Measurements from ENCODE around the gene SLC45A3.
"Not testable (repeated sequence)": the region's sequence is repeated elsewhere in the genome, so short reads cannot be mapped to it uniquely, and the experiment has no call there.

SLC45A3 gene, protein sequence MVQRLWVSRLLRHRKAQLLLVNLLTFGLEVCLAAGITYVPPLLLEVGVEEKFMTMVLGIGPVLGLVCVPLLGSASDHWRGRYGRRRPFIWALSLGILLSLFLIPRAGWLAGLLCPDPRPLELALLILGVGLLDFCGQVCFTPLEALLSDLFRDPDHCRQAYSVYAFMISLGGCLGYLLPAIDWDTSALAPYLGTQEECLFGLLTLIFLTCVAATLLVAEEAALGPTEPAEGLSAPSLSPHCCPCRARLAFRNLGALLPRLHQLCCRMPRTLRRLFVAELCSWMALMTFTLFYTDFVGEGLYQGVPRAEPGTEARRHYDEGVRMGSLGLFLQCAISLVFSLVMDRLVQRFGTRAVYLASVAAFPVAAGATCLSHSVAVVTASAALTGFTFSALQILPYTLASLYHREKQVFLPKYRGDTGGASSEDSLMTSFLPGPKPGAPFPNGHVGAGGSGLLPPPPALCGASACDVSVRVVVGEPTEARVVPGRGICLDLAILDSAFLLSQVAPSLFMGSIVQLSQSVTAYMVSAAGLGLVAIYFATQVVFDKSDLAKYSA

DNA sequence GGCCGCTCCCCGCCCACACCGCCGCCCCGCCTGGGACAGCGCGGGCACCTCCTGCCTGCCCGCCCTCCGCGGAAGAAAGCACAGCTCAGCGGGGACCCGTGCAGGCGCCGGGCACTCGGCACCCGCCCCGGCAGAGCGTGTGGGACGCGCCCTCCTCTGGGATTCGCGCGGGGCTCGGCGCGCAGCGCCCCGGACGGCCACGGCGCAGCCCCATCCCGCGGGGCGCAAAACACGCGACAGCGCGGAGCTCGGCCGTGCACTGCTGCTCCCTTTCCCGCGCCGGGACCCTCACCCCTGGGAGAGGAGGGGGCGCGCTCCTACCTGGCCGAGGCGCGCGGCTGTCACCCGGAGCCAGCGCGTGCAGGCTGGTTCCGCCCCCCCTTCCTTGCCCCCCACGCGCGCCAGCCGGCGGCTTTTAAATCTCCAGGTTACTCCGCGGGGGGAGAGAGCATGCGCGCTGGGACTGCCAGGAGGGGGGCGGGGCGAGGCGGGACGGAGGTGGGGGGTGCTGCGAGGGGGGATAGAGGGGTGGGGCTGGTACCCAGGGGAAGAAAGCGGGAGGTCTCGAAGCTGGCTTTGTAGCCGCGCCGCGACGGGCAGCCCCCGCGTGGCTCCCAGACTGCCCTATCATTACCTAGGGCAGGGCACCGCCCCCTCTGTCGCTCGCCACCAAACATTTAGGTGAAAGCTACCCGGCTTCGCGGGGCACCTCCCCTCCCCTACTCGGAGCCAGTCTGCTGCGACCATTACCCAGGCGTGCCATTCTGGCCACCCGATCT lies at the start of gene SLC45A3:
Gene SLC45A3 (minus strand): TSS at position 437 of the 779 bp plus-strand sequence. CDS start 15,853 bp downstream, outside the sequence.
- DNase-seq (ENCODE audit: low read depth) = peak; percentile 7

DNA sequence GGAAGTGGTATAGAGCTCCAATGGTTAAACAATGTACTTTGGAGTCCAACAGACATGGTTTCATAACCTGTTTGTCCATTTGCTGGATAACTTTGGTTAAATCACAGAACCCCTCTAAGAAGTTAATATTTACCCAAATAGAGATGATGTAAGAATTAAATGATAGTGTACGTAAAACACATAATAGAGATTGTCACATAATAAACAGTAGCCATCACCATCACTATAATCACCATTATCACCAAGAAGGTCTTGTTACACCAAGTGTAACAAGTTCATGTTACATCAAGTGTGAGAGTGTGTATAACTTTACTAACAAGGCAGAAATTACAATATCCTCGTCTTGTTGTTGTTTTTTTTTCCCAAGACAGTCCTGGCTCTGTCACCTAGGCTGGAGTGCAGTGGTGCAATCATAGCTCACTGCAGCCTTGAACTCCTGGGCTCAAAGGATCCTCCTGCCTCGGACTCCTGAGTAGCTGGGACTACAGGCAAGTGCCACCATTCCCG lies 46.4 kb upstream of the SLC45A3 start:
- DNase-seq (ENCODE audit: low read depth) = no peak

DNA sequence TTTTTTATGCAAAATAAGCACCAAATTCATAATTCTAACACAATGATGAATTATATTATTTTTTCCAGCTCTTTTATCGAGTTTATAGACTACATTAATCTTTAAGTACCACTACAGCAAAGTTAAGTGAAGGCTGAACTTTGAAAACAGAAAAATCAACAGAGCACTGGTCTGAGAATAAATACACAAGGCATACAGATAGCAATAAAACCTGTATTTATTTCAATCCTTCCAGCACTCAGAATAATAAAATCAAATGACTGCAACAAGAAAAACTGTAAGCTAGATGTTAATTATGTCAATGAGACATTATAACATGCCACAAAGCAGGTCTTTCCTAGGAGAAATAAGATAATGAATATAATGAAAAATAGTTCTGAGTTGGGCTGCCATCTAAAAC lies 45.2 kb upstream of the SLC45A3 start:
- DNase-seq (ENCODE audit: low read depth) = no peak

DNA sequence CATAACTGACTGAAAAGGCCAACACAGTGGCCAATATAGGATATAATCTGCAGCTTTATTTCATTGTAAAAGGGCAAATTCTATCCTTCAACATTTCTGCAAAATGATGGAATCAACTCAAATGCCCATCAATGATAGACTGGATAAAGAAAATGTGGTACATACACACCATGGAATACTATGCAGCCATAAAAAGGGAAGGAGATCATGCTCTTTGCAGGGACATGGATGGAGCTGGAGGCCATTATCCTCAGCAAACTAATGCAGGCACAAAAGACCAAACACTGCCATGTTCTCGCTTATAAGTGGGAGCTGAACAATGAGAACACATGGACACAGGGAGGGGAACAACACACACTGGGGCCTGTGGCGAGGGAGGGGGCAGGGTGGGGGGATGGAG lies 40.4 kb upstream of the SLC45A3 start:
- DNase-seq (ENCODE audit: low read depth) = not testable (repeated sequence)

DNA sequence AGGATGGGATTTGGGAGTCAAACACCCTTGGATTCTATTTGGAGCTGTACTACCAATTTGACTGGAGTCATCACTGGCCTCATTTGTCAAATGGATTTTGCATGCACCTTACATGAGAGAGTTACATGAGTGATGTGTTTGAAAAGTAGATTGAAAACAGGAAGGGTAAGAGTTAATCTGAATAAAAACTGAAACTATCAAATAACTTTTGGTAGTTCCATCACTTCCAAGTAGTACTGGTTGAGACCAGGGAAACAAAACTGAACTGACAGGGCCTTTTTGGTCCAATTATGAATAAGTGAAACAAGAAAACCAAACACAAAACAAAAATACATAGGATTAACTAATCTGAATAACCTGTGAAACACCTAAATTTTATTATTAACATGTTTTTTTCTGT lies 39.5 kb upstream of the SLC45A3 start:
- no peak for DNase-seq (ENCODE audit: low read depth)

DNA sequence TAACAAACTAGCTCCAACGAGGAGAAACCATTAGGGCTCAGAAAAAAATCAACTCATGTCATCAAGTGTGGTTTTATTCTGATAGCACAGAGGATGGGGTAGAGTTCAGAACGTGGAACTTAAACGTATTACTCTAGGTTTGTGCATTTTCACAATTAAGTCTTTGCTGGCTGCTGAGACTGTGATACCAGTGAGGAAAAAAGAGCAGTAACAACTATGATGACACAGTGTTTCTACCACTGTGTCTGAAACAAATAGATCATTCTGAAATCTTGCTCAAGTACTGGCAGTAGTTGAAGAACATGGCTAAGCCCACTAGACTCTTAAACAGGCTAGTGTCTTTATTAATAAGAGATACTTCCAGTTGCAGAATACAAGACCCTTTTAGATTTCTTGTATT lies 38.7 kb upstream of the SLC45A3 start:
- DNase-seq (ENCODE audit: low read depth) = no peak

DNA sequence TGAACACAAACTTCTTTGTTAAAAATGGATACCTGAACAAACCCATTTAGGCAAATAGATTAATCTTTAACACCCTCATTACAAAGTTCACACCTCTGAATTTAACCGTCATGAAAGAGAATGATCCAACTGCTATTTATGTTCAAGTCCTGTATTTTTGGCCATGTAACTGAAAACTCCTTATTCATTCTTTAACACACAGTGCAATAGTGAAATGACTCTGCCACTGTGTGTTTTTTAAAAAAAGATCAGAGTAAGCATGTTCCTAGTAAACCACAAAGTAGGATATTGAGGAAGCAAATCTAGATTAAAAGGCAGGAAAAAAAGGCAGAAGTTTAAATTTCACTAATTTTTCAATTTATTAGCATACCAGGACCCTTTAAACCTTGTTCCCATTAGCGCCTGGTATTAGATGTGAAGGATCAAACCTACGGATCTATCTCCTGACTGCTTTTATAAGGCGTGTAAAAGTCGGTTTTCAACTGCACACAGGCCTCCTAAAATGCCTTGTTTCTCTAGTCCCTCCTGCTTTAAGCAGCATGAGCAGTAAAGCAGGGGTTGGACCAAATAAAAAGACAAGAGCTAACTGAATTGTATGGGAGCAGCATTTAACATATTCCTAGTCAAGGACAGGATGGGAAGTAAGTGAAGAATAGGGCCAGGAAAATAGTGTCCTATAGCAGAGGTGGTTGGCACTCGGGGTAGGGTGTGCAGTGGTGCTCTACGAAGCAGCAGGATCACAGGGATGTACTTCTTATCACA lies 36.2 kb upstream of the SLC45A3 start:
- DNase-seq (ENCODE audit: low read depth) = no peak

DNA sequence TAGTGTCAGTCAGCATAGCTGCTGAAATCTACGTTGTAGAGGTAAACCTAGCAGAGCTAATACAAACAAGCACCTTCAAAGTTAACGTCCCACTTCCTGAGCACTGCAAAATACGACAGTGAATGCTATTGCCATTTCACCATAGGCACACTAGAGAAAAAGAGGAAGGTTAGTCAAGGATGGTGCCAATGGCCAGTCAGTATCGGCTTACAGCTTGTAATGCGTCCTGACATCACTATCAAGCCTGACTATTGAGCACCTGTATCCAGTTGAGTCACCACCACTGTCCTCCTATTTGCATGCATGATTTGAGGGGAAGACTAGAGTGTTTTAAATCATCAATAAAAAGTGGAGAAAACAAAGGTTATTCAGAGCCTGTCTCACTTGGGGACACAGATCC lies 35.3 kb upstream of the SLC45A3 start:
- DNase-seq (ENCODE audit: low read depth) = no peak

DNA sequence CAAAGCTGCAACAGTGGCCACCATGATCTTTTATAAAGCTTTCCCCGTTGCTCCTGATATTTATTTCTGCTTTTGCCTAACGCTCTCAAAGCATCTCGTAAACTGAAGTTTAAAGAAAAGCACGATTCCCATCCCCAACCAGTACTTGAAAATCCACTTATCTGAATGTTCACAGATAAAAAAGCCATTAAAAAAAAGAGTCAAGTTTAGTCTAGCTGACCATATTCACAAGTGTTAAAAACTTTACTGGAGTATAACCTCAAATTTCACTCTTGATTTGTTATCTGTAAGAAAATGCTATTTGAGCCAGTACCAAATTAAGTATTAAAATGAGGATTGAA lies 34.6 kb upstream of the SLC45A3 start:
- DNase-seq (ENCODE audit: low read depth) = no peak

DNA sequence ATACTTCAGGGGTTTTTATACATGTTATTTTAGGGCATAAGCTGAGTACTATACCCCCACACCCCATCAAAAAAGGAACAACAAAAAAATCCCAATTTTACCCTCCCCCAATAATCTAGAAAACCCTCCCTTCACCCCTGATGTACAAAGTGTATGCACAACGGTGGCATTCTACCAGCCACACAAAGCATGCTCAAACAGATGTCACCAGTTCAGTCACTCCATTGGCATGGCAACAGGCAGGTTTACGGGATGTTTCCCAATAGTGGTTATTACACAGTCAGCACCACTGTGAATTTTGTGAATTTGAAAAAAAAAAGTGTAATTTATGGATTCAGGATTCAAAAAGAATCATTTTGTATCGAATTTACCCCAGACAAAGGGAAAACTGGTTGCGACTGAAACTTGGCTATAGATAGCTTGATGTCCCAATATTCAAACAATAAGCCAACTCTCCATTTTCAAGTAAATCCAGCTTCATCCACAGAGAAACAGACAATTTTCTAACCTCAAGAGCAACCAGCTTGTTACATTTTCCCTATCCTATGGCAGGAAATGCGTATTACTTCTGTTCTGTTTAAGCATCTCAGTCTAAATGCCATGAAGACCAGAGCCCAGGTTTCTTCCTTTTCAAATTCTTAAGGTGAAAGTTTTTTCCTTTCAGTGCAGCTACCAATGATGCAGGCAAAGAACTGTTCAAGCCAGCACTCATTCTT lies 34.0 kb upstream of the SLC45A3 start:
- DNase-seq (ENCODE audit: low read depth) = no peak

DNA sequence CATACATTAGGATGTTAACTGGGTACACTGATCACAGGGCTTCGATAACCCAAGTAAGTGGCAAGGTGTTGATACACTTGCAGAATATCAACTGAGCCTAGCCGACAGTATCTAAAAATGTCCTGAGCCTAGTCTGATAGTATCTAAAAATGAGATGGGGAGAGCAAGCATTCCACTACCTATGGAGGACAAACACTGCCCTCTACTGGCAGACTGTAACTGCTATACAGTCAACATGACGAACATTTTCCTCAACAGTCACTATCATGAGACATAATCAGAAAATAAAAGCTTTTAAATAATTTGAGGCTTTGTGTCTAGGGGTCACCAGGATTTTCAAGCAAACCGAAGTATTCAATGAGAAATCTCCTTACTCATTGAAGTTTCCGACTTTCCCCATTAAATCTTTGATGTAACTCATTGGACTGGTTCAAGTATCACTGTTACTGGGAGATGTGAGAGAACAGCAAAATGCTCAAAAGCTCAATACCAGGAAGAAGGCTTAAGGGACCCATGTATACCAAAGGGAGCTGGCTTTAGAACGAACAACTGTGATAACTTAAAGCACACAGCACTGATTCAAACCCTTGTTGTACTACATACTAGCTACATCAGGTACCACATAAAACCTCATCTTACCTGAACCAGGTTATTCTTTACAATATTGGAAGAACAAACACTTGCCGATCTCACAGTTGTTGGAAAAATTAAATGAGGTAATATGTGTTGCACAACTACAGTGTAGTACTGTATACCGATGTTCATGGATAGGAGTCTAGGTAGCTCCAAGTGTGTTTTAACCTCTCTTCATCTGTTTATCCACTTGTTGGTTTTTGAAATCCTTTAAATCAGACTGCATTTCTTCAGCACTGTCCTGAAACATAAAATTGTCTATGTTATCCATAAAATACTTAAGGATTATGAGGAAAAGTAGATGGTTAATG lies 31.1 kb upstream of the SLC45A3 start:
- DNase-seq (ENCODE audit: low read depth) = no peak

DNA sequence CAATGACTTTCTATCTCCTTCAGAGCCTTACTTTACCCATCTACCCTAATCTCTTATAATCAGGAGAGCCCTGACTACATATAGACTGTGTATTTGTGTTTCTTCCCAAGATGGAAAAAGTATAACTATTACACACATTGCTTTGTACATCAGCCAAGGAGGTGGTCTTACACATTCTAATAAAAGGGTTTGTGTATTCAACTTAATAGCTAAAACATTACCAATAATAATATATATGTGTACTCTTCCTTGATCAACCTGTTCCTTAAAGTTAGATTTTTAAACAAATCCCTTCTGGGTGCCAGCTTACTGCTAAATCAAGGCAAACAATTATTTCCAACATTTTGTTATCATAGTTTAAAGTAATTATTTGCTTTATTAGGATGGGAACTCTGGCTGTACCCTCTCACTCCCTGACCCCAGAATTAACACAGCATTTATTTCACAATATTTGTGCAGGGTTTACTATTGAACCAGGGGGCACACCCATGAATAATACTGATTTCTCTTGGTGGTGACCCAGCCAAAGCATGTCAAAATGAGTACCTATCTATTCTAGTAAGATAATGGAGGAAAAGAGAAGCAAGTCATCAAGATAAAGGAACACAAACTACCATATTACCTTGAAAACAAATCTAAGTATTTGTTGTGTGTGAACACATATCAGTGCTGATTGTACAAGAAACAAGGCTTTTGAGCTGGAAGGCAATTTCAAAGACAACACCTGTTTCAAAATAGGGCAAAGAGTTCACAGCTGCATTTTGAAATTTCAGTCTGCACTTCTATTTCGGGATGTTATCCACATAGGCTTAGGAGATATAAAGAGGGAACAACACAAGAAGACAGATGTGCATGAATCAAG lies 30.1 kb upstream of the SLC45A3 start:
- DNase-seq (ENCODE audit: low read depth) = no peak

DNA sequence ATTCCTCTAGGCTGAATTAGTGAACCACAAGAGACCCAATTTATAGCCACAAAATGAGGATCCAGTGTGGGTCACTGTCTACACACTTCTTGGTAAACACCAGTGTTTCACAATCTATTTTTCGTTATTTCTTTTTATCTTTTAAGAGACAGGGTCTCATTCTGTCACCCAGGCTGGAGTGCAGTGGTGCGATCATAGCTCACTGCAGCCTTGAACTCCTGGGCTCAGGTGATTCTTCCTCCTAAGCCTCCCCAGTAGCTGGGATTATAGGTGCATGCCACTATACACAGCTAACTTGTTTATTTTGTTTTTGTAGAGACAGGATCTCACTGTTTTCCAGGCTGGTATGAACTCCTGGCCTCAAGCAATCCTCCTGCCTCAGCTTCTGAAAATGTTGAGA lies 29.3 kb upstream of the SLC45A3 start:
- DNase-seq (ENCODE audit: low read depth) = no peak

DNA sequence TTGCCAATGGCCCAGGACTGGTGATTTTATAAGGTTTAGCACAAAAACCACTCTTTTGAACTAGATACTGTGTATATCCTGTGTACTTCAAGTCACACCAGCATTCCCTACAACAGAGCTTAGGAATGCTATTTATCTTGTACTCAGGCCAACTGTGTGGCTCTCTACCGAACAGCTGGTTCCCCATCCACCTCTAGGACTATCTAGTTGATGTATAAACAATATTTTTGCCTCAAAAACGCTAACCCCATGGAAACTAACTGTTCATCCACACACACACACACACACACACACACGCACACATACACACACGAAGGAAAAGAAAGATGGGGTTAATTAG lies 28.7 kb upstream of the SLC45A3 start:
- no peak for DNase-seq (ENCODE audit: low read depth)

DNA sequence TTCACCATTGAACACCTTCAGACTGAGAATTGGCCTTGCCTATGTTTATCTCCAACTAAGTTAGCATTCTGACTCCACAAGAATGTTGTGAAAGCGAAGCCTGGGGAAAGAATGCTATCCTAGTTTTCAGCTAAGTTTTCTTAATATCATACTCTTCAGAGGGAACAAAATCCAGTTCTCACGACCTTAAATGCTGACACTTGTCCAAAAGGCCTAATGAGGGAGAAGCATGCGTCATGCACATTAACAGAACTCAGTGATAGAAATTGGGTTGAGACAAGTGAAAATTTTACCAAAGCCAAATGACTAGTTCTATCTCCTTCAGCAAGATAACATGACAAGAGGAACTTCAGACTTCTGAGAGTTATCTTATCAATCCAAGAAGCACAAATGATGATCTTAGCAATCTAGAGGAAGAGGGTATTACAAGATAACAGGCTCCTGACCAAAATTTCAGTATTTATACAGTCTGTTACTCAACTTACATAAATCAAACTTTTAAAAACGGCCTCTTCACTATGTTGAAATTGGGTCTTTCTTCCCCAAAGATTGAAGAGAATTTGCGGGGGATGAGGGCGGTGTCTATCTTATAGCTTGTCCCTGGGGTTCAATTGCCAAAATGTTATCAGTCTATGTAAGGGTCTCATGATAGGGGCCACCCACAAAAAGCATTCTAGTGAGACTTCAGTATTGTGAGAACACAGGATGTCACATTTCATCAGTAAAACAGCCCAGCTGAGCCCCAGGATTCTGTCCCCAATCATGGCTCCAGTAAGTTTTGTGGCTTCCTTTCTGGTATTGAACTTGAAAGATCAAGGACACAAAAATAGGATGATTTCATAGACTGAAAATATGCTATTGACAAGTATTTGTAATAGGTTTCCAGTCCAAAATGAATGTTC lies 26.5 kb upstream of the SLC45A3 start:
- no peak for DNase-seq (ENCODE audit: low read depth)

DNA sequence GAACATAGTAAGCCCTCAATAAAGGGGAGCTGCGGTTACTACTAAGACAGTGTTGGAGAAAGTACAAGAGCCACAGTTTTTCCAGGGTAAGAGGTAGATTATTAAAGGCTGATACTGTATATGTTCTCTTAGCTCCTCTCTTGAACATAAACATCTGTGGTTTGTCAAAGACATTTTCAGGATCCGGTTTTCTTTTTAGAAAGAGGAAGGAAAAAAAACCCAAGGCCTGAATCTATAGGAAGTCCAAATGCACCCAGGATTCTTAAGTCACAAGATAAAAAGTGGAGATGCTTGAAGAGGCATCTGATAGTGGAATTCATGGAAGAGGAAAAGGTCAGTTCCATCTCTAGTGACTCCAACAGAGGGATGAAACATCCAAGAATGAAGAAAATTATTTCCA lies 24.6 kb upstream of the SLC45A3 start:
- DNase-seq (ENCODE audit: low read depth) = no peak

DNA sequence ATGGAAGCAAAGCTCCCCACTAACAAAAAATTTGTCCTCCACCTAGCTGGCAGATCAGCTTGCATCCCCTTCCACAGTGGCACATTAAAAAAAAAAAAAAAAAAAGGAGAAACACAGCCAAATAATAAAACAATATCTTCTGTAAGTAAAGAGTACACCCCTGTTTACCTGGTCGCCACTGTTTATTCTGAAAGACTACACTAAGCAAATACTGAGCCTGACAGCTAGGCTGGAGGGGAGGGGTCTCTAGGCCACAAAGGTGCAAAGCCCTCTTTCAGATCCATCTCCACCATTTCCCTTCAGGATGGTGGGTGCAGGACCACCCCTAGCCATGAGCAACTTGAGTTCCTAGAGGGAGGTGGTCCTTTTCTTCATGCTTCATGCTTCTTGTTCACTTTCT lies 22.8 kb upstream of the SLC45A3 start:
- DNase-seq (ENCODE audit: low read depth) = no peak

DNA sequence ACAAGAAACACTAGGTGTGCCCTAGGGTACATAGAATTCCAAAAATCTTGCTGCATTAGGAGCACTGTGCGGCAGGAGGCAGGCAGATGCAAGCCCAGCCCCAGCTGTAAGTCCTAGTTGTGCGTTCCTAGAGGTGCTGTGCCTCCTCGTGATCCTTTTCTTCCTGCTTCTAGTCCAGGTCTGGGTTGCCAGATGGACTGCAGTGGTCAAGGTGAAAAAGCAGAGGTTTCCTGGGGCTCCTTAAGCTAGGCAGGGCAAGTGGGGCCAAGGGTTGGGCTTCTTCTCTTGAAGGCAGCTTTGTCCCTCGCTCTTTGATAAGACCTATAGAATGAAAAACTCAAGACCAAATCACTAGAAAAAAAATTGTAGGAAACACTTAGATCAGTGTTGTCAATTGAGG lies 21.6 kb upstream of the SLC45A3 start:
- no peak for DNase-seq (ENCODE audit: low read depth)

DNA sequence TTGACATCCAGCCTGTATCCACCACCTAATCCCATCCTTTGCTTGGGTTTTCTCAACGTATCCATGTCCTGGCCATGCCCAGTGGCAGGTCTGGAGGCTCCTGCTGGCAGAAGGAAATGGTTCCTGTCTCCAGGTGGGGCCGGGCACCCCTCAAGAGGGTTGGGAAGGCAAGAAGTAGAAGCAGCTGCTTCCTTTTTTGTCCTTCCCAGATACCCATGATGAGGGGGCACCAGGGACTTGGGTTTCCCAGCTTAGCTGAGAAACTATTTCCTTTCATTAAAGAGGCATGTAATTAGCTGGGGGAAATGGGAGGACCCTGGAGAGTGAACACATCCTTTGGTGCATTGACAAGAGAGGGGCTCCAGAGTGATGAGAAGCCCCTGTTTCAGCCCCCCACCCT lies 21.1 kb upstream of the SLC45A3 start:
- DNase-seq (ENCODE audit: low read depth) = no peak

Data from stimulated activated CD8-positive, alpha-beta memory T cell treated with anti-CD3 and anti-CD28 coated beads, Interleukin-15, amount 100 ng/mL, for 24 hours (primary cell).